GM10266 (cell line): ENCODE results near the gene LCE2D.

Experiments used
- DNase-seq: peaks from one replicate; pipeline ENCODE4 v3.0.0; 2012; ENCODE audit errors: extremely low spot score
- CTCF ChIP-seq: IDR thresholded peaks from 2 replicates; pipeline ENCODE4 v1.5.1; 2012; ENCODE audit warnings: mild to moderate bottlenecking, low read depth; ENCODE audit not compliant: control insufficient read depth, insufficient read depth; ENCODE audit errors: missing control alignments

LCE2D gene

GRCh38 chr1:152697701-152698600 lies 34.8 kb downstream of the LCE2D start, which contains the start of gene LCE2A:
Gene LCE2A, plus strand, starts transcription at chr1:152698345. Its CDS starts 557 bp downstream, at chr1:152698902.
- no peak for TF ChIP-seq CTCF
- DNase-seq = no peak

GRCh38 chr1:152699746-152700145 lies 36.6 kb downstream of the LCE2D start:
- TF ChIP-seq CTCF = no peak
- DNase-seq = no peak

- DNase-seq = no peak
- no peak for TF ChIP-seq CTCF
Measured at GRCh38 chr1:152707860-152708259, 44.7 kb downstream of the LCE2D start, which contains the start of gene LCE4A. Gene LCE4A, plus strand, starts transcription at chr1:152708160. Its CDS starts 916 bp downstream, at chr1:152709076.
